Endodermal cell (in vitro differentiated cells): ENCODE results near the gene FEM1B. TPM values are rescaled to one million over a fixed set of nuclear protein-coding genes. Genes with fewer than 3 reads are reported as not detected.

Source experiments
- DNase-seq: peaks from one replicate; pipeline ENCODE4 v3.0.0-alpha.2; 2017
- H3K27ac ChIP-seq: 2 replicates; pipeline ENCODE4 v1.5.1; 2013; ENCODE audit warnings: mild to moderate bottlenecking, low read depth, low read length, moderate library complexity
- H3K27me3 ChIP-seq: 2 replicates; pipeline ENCODE4 v1.6.1; 2013; ENCODE audit warnings: mild to moderate bottlenecking, low read length, moderate library complexity; ENCODE audit not compliant: insufficient read depth, control insufficient read depth, poor library complexity, severe bottlenecking
- H3K36me3 ChIP-seq: 2 replicates; pipeline ENCODE4 v1.7.0; 2013; ENCODE audit warnings: mild to moderate bottlenecking, low read length, moderate library complexity; ENCODE audit not compliant: control insufficient read depth, insufficient read depth
- H3K4me1 ChIP-seq: one replicate; pipeline ENCODE4 v1.7.0; 2013; ENCODE audit warnings: low read length; ENCODE audit not compliant: control insufficient read depth, insufficient read depth
- H3K4me3 ChIP-seq: 2 replicates; pipeline ENCODE4 v1.5.1; 2013; ENCODE audit warnings: mild to moderate bottlenecking, low read length, moderate library complexity
- H3K9ac ChIP-seq: 2 replicates; pipeline ENCODE4 v1.6.1; 2013; ENCODE audit warnings: mild to moderate bottlenecking, low read length, moderate library complexity; ENCODE audit not compliant: poor library complexity, severe bottlenecking; ENCODE audit errors: extremely low read depth
- H3K9me3 ChIP-seq: 2 replicates; pipeline ENCODE4 v1.6.1; 2013; ENCODE audit warnings: mild to moderate bottlenecking, low read length, moderate library complexity; ENCODE audit not compliant: control insufficient read depth
- H3K27ac Mint-ChIP-seq: 2 replicates; pipeline ENCODE4 v1.8.0; 2020; ENCODE audit warnings: mixed read lengths
- H3K27me3 Mint-ChIP-seq: 2 replicates; pipeline ENCODE4 v1.8.0; 2021; ENCODE audit warnings: mild to moderate bottlenecking, mixed read lengths; ENCODE audit not compliant: insufficient read depth
- H3K36me3 Mint-ChIP-seq: 2 replicates; pipeline ENCODE4 v1.8.0; 2020; ENCODE audit warnings: low read depth, mixed read lengths
- H3K4me1 Mint-ChIP-seq: 2 replicates; pipeline ENCODE4 v1.8.0; 2020; ENCODE audit warnings: mixed read lengths
- H3K4me3 Mint-ChIP-seq: 2 replicates; pipeline ENCODE4 v1.8.0; 2020; ENCODE audit warnings: mild to moderate bottlenecking, moderate library complexity, mixed read lengths
- H3K9me3 Mint-ChIP-seq: 2 replicates; pipeline ENCODE4 v1.8.0; 2020; ENCODE audit warnings: mild to moderate bottlenecking, mixed read lengths
- CTCF ChIP-seq: fragments of 200-600 bp; sonication (generic); conservative IDR thresholded peaks from 2 replicates; pipeline ENCODE4 v1.5.0; 2021; ENCODE audit warnings: antibody characterized with exemption, mild to moderate bottlenecking
- WGBS, 2 experiments: methylation state at CpG; one replicate each; pipeline versions ENCODE4 v1.1.5 to v1.1.7; 2013; ENCODE audit warnings: missing lambda C conversion rate in 2 of 2, mixed read lengths in 1 of 2; ENCODE audit not compliant: insufficient coverage in 1 of 2, insufficient read length in 1 of 2; 5-methylcytosine and 5-hydroxymethylcytosine counted together
- total RNA-seq, 2 donors: library from RNA; stranded (reverse); fragmentation: NEBNext Ultra II Directional in 1 of 2; extraction: Animal tissue kit (Norgen Biotek cat#: 25700) in 1 of 2; gene quantifications; 2 replicates in 1 of 2; 3 replicates in 1 of 2; pipeline ENCODE4 v1.2.1, GENCODE V29; 2021

The FEM1B gene
- total RNA-seq, 2 donors from 2014 or later, result 65.4 to 67.9 TPM

- Mint-ChIP-seq H3K9me3 (no peaks in the 10 kb centered on the region), H3K27me3 (no peaks in the 10 kb centered on the region), H3K36me3 (no peaks in the 10 kb centered on the region), H3K27ac (no peak overlapping the region), H3K4me3 (no peak overlapping the region), H3K4me1 (peaks cover 8% of the 10 kb centered on the region)
- no peak for TF ChIP-seq CTCF
- Histone ChIP-seq H3K4me3 (no peak overlapping the region), H3K9me3 (no peaks in the 10 kb centered on the region), H3K27ac (no peak overlapping the region), H3K9ac (no peak overlapping the region), H3K36me3 (no peaks in the 10 kb centered on the region), H3K4me1 (peaks cover under 1% of the 10 kb centered on the region), H3K27me3 (no peaks in the 10 kb centered on the region)
- 83 to 93% methylated on average over 4 to 6 of the region's 7 CpGs for WGBS, 2 experiments
- peak; percentile 30 for DNase-seq
Measured at GRCh38 chr15:68310178-68310803, 32.7 kb downstream of the FEM1B start.

- Mint-ChIP-seq H3K36me3 (no peaks in the 10 kb centered on the region), H3K4me3 (no peak overlapping the region), H3K27ac (no peak overlapping the region), H3K9me3 (no peaks in the 10 kb centered on the region), H3K27me3 (no peaks in the 10 kb centered on the region), H3K4me1 (peaks cover 11% of the 10 kb centered on the region)
- Histone ChIP-seq H3K27me3 (no peaks in the 10 kb centered on the region), H3K9me3 (no peaks in the 10 kb centered on the region), H3K27ac (no peak overlapping the region), H3K4me3 (no peak overlapping the region), H3K9ac (no peak overlapping the region), H3K36me3 (no peaks in the 10 kb centered on the region), H3K4me1 (peaks cover 3% of the 10 kb centered on the region)
- no peak for TF ChIP-seq CTCF
- WGBS, 2 experiments, result 92 to 98% methylated on average over 15 to 22 of the region's 22 CpGs
- DNase-seq, result peak; percentile 46
Measured at GRCh38 chr15:68310804-68311463, 33.4 kb downstream of the FEM1B start.

- Mint-ChIP-seq H3K36me3 (no peaks in the 10 kb centered on the region), H3K9me3 (no peaks in the 10 kb centered on the region), H3K4me1 (peaks cover 8% of the 10 kb centered on the region), H3K27me3 (no peaks in the 10 kb centered on the region), H3K27ac (no peak overlapping the region), H3K4me3 (no peak overlapping the region)
- Histone ChIP-seq H3K4me3 (no peak overlapping the region), H3K9me3 (no peaks in the 10 kb centered on the region), H3K9ac (no peak overlapping the region), H3K36me3 (no peaks in the 10 kb centered on the region), H3K4me1 (peaks cover 3% of the 10 kb centered on the region), H3K27me3 (no peaks in the 10 kb centered on the region), H3K27ac (no peak overlapping the region)
- no peak for DNase-seq
- TF ChIP-seq CTCF, result no peak
- WGBS, 2 experiments, result 94 to 100% methylated on average over 1 to 3 of the region's 3 CpGs
Measured at GRCh38 chr15:68311464-68311835, 33.9 kb downstream of the FEM1B start.
